ENCODE measurements around the gene HBE1.
"Not testable (repeated sequence)": the region's sequence is repeated elsewhere in the genome, so short reads cannot be mapped to it uniquely, and the experiment has no call there.

The HBE1 gene

DNA sequence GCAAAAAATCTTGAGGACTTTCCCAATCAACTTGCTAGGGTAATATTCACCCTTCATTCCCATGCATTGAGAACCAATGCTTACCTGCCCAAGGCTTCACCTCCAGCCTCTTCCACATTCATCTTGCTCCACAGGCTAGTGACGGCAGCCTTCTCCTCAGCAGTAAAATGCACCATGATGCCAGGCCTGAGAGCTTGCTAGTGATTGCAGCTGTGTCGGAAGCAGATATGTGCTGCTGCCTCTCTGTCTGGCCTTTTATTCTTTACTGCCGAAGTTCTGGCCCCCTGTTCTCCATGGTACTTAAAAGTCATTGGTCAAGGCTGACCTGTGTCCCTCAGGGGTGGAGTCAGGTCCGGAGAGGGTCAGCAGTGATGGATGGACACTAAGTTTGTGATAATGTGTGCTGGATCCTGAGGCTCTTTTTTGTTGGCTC is at the start of gene HBE1:
TSS of gene HBE1 (minus strand) at position 231 of the 433 bp plus-strand sequence. CDS start at position 176, 55 bp downstream.
- DNase-seq: no peak

- no peak for DNase-seq
Measured at GRCh38 chr11:5317292-5317691, 47.5 kb upstream of the HBE1 start.

- not testable (repeated sequence) for DNase-seq
Measured at GRCh38 chr11:5313326-5314023, 43.7 kb upstream of the HBE1 start.

DNA sequence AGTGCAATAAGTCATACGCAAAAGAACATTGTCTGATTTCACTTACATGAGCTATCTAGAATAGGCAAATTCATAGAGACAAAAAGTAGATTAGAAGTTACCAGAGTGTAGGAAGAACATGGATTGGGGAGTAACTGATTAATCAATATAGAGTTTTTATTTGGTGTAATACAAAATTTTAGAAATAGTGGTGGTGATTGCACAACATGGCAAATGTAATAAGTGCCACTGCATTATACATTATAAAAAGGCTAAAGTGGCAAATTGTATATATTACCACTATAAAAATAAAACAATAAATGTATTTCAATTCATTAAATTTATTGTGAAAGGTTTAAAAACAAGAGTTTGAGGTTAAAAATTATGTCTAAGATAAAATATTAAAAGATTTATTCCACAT is 40.7 kb upstream of the HBE1 start:
- no peak for DNase-seq

DNA sequence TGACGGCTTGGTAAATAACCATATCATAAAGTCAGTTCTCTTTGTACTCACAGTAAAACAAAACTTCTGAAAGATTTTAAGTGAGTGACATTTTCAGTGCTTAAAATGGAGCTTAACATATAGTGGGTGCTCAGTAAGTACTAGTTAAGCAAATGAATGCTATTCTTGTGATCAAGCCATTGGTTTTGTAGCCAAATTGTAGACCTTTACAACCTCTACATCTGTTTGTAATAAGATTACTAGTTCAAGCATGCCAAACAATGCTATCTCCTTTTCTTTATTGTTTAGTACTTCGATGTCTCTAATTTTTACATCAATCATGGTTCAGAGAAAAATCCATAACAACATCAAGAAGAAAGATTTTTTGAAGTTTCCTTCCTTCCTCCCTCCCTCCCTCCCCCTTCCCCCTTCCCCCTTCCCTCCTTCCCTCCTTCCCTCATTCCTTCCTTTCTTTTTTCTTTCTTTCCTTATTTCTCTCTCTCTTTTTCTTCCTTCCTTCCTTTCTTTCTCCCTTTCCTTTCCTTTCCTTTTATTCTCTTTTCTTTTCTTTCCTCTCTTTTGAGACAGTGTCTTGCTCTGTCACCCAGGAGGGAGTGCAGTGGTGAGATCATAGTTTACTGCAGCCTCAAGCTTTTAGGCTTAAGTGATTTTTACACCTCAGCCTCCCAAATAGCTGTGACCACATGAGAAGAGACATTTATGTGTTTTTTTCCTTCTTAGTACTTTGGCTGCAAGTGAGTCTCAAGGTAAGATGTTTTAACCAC is 37.7 kb upstream of the HBE1 start:
- DNase-seq: no peak

DNA sequence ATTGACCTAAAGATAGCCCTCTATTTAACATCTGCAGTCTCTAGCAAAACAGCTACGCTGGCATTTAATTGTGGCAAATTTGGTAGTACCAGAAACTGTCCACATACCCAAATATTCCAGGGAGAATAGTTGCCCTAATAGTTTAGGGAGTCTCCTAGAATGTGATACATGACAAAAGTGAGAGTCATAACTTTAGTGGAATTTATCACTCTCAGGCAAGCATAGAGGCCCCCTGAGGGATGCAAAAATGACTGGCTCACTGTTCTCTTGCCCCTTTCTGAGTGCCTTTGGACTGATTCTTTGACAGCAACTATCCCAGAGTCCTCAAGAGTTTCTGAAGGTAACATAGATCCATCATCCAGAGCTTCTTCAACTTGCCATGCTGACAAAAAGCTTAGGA is 34.3 kb upstream of the HBE1 start:
- no peak for DNase-seq

DNA sequence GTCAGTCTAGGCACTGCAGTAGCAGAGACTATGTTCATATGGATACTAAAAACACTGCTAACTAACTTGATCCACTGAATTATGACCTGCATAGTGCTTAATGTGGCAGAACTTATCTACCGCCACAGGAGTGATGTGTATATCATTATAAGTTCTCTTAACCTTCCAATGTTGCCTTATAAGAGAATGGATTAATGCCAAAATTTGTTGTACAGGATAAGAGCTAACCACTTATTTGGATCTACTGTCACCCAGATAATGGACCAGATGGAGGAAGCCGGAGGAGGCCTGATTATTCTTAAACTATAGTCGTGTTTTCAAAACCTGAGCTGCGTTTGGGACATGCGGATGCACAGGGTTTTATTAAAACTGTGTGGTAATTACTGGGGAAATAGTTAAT is 33.9 kb upstream of the HBE1 start:
- no peak for DNase-seq

DNA sequence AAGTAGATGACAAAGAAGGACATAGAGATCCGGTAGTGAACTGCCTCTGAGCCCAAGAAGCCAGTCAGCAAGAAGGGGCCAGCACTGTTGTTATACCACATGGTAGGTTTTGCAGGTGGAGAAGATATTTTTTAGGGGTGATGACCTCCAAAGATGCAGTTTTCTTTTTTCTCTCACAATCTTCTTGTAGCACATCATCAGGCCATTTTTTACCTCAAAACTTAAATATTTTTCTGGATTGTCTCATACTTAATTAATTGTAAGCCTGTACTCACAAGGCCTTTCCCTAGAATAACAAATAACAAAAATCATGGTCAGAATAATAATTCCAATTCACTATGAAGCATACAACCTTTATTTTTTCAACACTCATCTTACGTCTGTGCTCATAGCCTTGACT is 32.1 kb upstream of the HBE1 start, which contains the start of gene OR51B4:
TSS of gene OR51B4 (minus strand) at position 101 of the 400 bp plus-strand sequence. CDS start at position 101, 0 bp downstream.
- DNase-seq: no peak

GRCh38 chr11:5300251-5300650 is 30.5 kb upstream of the HBE1 start:
- DNase-seq: no peak

DNA sequence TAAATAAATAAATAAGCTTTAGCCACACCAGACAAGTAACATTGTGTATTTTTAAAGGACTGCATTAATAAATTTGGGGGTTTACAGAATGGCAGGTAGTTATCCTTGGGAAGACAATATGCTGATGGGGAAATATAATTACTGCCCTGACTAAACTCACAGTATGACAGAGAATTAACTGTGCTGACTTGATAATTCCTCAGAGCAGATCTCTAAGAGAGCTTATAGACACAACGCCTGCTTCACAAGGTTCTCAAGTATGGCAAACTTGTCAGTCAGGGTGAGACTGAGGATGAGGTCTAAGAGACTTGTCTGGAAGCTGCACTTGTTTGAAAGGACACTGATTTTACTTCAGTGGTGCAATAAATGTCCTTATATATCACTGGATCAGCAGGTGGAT is 28.7 kb upstream of the HBE1 start:
- DNase-seq: no peak

DNA sequence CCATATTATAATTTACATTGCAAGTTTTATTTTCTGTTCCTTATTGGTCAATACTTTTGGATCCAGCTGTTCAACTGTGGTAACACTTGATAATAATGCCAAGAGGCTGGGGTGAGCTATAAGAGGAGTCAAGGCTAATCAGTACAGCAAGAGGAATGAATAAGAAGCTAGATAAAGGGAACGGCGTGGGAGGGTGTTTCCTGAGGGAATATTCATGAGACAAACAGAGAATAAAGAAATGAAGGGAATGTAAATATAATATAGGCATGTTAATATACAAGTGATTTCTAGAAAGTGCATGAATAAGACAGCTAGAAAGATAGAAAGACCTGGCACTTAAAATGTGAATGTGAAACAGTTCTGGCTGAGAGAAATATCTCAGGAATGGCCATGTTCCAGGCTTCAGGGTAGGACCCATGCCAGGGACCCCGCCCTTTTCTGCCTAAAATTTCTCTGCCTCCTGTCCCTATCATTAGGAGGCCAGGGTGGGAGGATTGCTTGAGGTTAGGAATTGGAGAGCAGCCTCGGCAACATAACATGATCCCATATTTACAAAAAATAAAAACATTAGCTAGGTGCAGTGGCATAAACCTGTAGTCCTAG is 28.1 kb upstream of the HBE1 start:
- DNase-seq: no peak

DNA sequence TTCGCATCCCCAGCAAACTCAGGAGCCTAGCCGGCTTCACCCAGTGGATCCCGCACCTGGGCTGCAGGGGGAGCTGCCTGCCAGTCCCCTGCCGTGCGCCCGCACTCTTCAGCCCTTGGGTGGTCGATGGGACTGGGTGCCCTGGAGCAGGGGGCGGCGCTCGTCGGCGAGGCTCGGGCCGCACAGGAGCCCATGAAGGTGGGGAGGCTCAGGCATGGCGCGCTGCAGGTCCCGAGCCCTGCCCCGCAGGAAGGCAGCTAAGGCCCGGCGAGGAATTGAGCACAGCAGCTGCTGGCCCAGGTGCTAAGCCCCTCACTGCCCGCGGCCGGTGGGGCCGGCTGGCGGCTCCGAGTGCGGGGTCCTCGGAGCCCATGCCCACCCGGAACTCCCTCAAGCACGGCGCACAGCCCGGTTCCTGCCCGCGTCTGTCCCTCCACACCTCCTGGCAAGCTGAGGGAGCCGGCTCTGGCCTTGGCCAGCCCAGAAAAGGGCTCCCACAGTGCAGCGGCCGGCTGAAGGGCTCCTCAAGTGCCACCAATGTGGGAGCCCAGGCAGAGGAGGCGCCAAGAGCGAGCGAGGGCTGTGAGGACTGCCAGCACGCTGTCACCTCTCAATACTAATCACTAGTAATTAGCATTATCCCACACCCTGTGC is 24.7 kb upstream of the HBE1 start:
- not testable (repeated sequence) for DNase-seq

DNA sequence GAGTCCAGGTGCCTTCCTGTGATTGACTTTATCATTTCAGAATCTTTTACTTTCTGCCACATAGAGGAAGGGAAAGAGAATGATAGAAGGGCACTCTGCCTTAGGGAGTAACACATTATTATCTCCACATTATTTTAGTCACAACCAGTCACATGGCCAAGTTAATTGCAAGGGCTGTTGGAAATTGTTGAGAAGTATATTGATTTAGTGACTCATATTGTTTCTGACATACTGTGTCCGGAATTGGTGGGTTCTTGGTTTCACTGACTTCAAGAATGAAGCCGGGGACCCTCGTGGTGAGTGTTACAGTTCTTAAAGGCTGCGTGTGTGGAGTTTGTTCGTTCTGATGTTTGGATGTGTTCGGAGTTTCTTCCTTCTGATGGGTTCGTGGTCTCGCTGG is 23.3 kb upstream of the HBE1 start:
- no peak for DNase-seq

GRCh38 chr11:5291207-5291838 is 21.6 kb upstream of the HBE1 start:
- no peak for DNase-seq

- DNase-seq: no peak
Measured at GRCh38 chr11:5290106-5290505, 20.4 kb upstream of the HBE1 start.

DNA sequence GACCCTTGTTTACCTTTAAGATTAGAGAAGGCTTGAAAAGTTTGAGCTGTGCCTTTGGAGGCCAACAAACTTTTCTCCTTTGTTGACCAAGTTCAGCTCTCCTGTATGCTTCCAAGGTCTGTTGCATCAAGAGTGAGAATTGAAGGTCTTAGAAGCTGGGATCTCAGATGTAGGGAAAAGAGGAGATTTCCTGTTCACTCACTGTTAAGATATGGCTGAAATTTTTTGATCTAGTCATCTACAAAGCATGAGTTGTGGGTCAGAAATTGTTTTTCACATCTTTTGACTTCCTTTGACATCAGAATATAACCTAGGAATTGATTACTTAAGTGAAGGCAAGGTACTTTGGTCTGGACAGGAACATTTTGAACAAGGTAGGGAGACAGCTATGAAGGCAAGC is 20.0 kb upstream of the HBE1 start:
- DNase-seq: no peak

GRCh38 chr11:5288906-5289550 is 19.3 kb upstream of the HBE1 start:
- DNase-seq: no peak

DNA sequence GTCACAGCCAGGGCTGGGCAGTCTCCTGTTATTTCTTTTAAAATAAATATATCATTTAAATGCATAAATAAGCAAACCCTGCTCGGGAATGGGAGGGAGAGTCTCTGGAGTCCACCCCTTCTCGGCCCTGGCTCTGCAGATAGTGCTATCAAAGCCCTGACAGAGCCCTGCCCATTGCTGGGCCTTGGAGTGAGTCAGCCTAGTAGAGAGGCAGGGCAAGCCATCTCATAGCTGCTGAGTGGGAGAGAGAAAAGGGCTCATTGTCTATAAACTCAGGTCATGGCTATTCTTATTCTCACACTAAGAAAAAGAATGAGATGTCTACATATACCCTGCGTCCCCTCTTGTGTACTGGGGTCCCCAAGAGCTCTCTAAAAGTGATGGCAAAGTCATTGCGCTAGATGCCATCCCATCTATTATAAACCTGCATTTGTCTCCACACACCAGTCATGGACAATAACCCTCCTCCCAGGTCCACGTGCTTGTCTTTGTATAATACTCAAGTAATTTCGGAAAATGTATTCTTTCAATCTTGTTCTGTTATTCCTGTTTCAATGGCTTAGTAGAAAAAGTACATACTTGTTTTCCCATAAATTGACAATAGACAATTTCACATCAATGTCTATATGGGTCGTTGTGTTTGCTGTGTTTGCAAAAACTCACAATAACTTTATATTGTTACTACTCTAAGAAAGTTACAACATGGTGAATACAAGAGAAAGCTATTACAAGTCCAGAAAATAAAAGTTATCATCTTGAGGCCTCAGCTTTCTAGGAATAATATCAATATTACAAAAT is 18.6 kb upstream of the HBE1 start:
- no peak for DNase-seq

- DNase-seq: no peak
Measured at GRCh38 chr11:5286901-5287300, 17.2 kb upstream of the HBE1 start.

GRCh38 chr11:5286351-5286750 is 16.6 kb upstream of the HBE1 start:
- no peak for DNase-seq

GRCh38 chr11:5285703-5286340 is 16.1 kb upstream of the HBE1 start:
- no peak for DNase-seq
